ENCODE results near the gene PDLIM3. TPM values are rescaled to one million over a fixed set of nuclear protein-coding genes. Genes with fewer than 3 reads are reported as not detected.

The PDLIM3 gene
- total and polyA plus RNA-seq, 2 donors (not counting 1 experiment from before 2014, with no cell fraction given), result 0.15 TPM; not detected in 1

DNA sequence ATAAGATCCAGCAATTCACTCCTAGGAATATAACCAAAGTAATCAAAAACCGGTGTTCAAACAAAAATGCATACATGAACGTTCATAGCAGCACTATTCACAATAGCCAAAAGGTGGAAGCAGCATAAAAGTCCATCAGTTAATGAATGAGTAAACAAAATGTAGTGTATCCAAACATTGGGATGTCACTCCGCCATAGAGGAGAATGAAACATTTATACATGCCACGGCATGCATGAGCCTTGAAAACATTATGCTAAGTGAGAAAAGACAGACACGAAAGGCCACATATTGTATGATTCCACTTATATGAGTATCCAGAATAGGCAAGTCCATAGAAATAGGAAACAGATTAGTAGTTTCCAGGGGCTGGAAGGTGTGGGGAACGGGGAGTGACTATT, 11.0 kb upstream of the PDLIM3 start:
- POLR2A ChIA-PET, result no interaction called here
- Histone ChIP-seq H3K4me3 (ENCODE audit: control extremely low read depth in 1 of 5, extremely low read depth in 1 of 5, insufficient read depth in 1 of 5, low read depth in 2 of 5, low read length in 4 of 5) (no peak overlapping the region), H3K27me3 (replicated peaks in 1 of 4; ENCODE audit: control extremely low read depth in 1 of 4, control insufficient read depth in 3 of 4, insufficient read depth in 4 of 4, low read length in 3 of 4) (peaks cover 0 to 8% (median 0%) of the 10 kb centered on the region in 4 experiments), H3K4me1 (ENCODE audit: control insufficient read depth in 2 of 2, insufficient read depth in 2 of 2, low read length in 2 of 2) (no peaks in the 10 kb centered on the region), H3K79me2 (ENCODE audit: control insufficient read depth, insufficient read depth, low read length) (no peaks in the 10 kb centered on the region), H3K9me3 (ENCODE audit: control extremely low read depth in 1 of 3, control insufficient read depth in 2 of 3, insufficient read depth in 1 of 3, low read length in 2 of 3) (no peaks in the 10 kb centered on the region), H4K20me1 (ENCODE audit: control insufficient read depth, insufficient read depth, low read length, poor library complexity, severe bottlenecking) (no peaks in the 10 kb centered on the region), H3K4me2 (replicated peaks; ENCODE audit: low read depth, low read length, poor library complexity, severe bottlenecking) (no peak overlapping the region), H2AFZ (ENCODE audit: insufficient read depth, low read depth, low read length, poor library complexity, severe bottlenecking) (no peak overlapping the region), H3K36me3 (replicated peaks in 1 of 2; ENCODE audit: control extremely low read depth in 1 of 2, control insufficient read depth in 1 of 2, extremely low read depth in 1 of 2, insufficient read depth in 2 of 2, low read length in 1 of 2) (no peaks in the 10 kb centered on the region), H3K27ac (ENCODE audit: low read length in 2 of 2) (no peak overlapping the region), H3K9ac (ENCODE audit: low read length) (no peak overlapping the region)
- TF ChIP-seq EZH2 (IDR thresholded peaks at IDR 0.05; ENCODE audit: borderline replicate concordance, insufficient read depth, low read depth, low read length, poor library complexity, severe bottlenecking), result no peak
- TF ChIP-seq, protein P1, sequence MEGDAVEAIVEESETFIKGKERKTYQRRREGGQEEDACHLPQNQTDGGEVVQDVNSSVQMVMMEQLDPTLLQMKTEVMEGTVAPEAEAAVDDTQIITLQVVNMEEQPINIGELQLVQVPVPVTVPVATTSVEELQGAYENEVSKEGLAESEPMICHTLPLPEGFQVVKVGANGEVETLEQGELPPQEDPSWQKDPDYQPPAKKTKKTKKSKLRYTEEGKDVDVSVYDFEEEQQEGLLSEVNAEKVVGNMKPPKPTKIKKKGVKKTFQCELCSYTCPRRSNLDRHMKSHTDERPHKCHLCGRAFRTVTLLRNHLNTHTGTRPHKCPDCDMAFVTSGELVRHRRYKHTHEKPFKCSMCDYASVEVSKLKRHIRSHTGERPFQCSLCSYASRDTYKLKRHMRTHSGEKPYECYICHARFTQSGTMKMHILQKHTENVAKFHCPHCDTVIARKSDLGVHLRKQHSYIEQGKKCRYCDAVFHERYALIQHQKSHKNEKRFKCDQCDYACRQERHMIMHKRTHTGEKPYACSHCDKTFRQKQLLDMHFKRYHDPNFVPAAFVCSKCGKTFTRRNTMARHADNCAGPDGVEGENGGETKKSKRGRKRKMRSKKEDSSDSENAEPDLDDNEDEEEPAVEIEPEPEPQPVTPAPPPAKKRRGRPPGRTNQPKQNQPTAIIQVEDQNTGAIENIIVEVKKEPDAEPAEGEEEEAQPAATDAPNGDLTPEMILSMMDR (IDR thresholded peaks at IDR 0.05), result no peak
- Mint-ChIP-seq H3K27ac (no peak overlapping the region), H3K4me1 (no peaks in the 10 kb centered on the region), H3K27me3 (peaks cover 8% of the 10 kb centered on the region), H3K9me3 (ENCODE audit: insufficient read depth) (no peaks in the 10 kb centered on the region), H3K4me3 (no peak overlapping the region)
- DNase-seq, result no peak
- 64% methylated on average over 1 of the region's 6 CpGs for WGBS (ENCODE audit: insufficient coverage)
- CTCF ChIA-PET, result no interaction called here
- ATAC-seq (ENCODE audit: low read depth), result no peak
- intact Hi-C loops (cut with micrococcal nuclease), result no loop called here

DNA sequence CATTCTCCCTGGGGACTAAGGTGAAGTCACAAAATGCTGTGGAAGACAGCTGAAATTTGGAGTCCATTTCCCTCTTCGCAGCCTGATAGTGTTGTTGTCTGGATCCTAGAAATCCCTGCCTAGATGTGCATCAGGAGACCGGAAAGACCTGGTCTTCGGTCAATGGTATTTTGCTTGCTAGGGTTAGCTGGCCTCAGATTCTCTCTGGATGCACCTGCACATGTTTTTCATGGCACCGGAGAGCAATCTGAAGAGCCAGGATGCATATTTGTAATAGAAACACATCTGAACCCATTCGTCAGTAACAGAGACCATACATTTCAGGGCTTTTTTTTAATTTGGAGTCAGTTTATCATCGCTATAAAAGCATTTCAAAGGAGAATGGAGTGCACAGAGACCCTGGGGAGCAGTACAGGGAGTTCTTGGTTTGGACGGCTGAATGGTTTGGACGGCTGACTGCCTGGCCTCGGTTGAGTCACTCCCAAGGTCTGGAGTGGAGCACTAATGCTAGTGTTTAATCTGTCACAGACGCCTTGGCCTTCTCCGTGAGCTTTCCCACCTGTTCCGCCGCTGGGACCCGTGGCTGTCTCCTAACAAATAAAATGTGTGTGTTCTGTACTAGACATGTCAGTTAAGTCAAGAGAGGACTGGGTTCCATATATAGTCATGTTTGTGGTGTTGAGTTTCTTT, 7.5 kb upstream of the PDLIM3 start:
- Histone ChIP-seq H3K36me3 (replicated peaks in 1 of 2; ENCODE audit: control extremely low read depth in 1 of 2, control insufficient read depth in 1 of 2, extremely low read depth in 1 of 2, insufficient read depth in 2 of 2, low read length in 1 of 2) (no peaks in the 10 kb centered on the region), H4K20me1 (ENCODE audit: control insufficient read depth, insufficient read depth, low read length, poor library complexity, severe bottlenecking) (no peaks in the 10 kb centered on the region), H3K4me1 (ENCODE audit: control insufficient read depth in 2 of 2, insufficient read depth in 2 of 2, low read length in 2 of 2) (no peaks in the 10 kb centered on the region), H3K9ac (ENCODE audit: low read length) (no peak overlapping the region), H3K4me3 (ENCODE audit: control extremely low read depth in 1 of 5, extremely low read depth in 1 of 5, insufficient read depth in 1 of 5, low read depth in 2 of 5, low read length in 4 of 5) (no peak overlapping the region), H2AFZ (ENCODE audit: insufficient read depth, low read depth, low read length, poor library complexity, severe bottlenecking) (no peak overlapping the region), H3K9me3 (ENCODE audit: control extremely low read depth in 1 of 3, control insufficient read depth in 2 of 3, insufficient read depth in 1 of 3, low read length in 2 of 3) (no peaks in the 10 kb centered on the region), H3K27me3 (replicated peaks in 1 of 4; ENCODE audit: control extremely low read depth in 1 of 4, control insufficient read depth in 3 of 4, insufficient read depth in 4 of 4, low read length in 3 of 4) (peaks cover 0 to 25% (median 5%) of the 10 kb centered on the region in 4 experiments), H3K4me2 (replicated peaks; ENCODE audit: low read depth, low read length, poor library complexity, severe bottlenecking) (no peak overlapping the region), H3K27ac (ENCODE audit: low read length in 2 of 2) (no peak overlapping the region), H3K79me2 (ENCODE audit: control insufficient read depth, insufficient read depth, low read length) (no peaks in the 10 kb centered on the region)
- Mint-ChIP-seq H3K4me1 (no peaks in the 10 kb centered on the region), H3K9me3 (ENCODE audit: insufficient read depth) (no peaks in the 10 kb centered on the region), H3K4me3 (no peak overlapping the region), H3K27ac (no peak overlapping the region), H3K27me3 (peaks cover 11% of the 10 kb centered on the region)
- ChIA-PET POLR2A (no interaction called here), CTCF (no interaction called here)
- ATAC-seq (ENCODE audit: low read depth) (no peak), DNase-seq (no peak)
- WGBS (ENCODE audit: insufficient coverage), result 88% methylated on average over 10 of the region's 14 CpGs
- TF ChIP-seq EZH2 (IDR thresholded peaks at IDR 0.05; ENCODE audit: borderline replicate concordance, insufficient read depth, low read depth, low read length, poor library complexity, severe bottlenecking), result no peak
- TF ChIP-seq, protein P1 (IDR thresholded peaks at IDR 0.05), result no peak
- intact Hi-C loops (cut with micrococcal nuclease), result no loop called here
